ENCODE data around the gene GSTO2. TPM values are rescaled to one million over a fixed set of nuclear protein-coding genes. Genes with fewer than 3 reads are reported as not detected.

GSTO2 gene
- total RNA-seq, 6 experiments from 2014 or later: 2.5 to 15.0 (median 12.3) TPM

DNA sequence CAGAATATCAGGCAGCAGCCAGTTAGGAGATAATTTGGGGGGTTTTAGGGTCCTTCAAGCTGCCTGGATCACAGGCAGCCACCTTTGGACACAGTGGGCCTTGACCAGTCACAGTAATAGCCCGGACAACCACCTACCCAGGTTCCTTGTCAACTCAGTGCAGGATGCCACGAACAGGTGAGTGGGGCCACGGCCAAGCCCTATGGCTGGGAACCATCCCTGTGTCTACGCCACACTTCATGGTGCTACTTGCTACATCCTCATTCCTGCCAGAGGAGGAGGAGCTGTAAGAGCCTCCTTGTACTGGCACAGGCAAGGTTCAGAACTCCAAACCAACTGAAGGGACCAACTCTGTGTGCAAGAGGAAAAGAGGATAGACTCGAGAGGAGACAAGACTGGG is 49.3 kb downstream of the GSTO2 start:
- H3K9me3 Mint-ChIP-seq: no peaks in the 10 kb centered on the region
- H3K27me3 Mint-ChIP-seq (ENCODE audit: insufficient read depth): peaks cover 20% of the 10 kb centered on the region
- TF ChIP-seq, protein P1, sequence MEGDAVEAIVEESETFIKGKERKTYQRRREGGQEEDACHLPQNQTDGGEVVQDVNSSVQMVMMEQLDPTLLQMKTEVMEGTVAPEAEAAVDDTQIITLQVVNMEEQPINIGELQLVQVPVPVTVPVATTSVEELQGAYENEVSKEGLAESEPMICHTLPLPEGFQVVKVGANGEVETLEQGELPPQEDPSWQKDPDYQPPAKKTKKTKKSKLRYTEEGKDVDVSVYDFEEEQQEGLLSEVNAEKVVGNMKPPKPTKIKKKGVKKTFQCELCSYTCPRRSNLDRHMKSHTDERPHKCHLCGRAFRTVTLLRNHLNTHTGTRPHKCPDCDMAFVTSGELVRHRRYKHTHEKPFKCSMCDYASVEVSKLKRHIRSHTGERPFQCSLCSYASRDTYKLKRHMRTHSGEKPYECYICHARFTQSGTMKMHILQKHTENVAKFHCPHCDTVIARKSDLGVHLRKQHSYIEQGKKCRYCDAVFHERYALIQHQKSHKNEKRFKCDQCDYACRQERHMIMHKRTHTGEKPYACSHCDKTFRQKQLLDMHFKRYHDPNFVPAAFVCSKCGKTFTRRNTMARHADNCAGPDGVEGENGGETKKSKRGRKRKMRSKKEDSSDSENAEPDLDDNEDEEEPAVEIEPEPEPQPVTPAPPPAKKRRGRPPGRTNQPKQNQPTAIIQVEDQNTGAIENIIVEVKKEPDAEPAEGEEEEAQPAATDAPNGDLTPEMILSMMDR (IDR thresholded peaks at IDR 0.05): no peak
- no peak overlapping the region for H3K4me3 Mint-ChIP-seq
- H3K4me1 Mint-ChIP-seq (ENCODE audit: low read depth): peaks cover 64% of the 10 kb centered on the region
- no peak for DNase-seq
- peaks cover 21% of the 10 kb centered on the region; the same call in 1 of the 2 replicates for H3K36me3 Mint-ChIP-seq (ENCODE audit: low read depth)
- H3K27ac Mint-ChIP-seq: peak overlapping the region; percentile 70; the same call in 1 of the 2 replicates

DNA sequence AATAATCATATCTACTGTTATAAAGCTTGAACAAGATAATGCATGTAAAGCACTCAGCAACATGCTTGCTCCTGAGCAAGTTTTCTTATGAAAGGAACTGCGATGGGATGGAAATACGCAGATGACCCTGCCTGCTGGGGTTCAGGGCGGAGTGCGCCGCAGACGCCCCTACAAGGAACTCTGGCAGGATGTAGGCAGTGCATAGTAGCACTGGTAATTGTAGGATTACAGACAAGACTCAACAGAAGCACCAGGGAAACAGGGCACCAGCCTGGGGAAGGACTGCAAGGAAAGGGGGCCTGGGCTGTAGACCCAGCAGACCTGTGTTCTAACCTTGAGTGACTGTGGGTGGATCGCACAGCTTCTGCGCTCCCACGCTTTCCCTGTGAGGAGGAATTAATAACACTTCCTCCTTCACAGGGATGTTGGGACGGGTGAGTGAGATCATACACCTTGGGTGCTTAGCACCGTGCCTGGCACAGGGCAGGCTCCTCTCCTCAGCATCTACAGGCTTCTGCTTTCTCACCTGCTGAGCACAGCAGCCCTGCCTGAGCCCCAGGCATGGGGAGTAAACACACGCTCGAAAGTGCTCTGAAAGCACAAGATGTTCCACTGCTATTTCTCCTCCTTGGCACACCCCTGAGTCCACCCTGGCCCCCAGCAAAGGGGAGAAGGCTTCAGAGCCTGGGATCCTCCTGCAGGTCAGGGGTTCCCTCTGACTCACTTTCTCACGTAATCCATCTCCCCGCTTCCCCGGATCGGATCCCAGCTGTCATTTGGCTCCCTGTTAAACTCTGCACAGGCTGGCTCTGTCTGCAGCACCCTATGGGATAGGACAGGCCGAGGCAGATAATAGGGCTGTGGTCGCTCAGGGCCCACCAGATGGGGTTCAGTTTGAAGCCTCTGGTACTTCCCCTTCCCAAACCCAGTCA is 50.1 kb downstream of the GSTO2 start:
- Mint-ChIP-seq H3K9me3 (no peaks in the 10 kb centered on the region), H3K36me3 (ENCODE audit: low read depth) (peaks cover 17% of the 10 kb centered on the region; the same call in 1 of the 2 replicates), H3K4me3 (no peak overlapping the region), H3K27ac (peak overlapping the region; percentile 57), H3K27me3 (ENCODE audit: insufficient read depth) (peaks cover 24% of the 10 kb centered on the region), H3K4me1 (ENCODE audit: low read depth) (peaks cover 70% of the 10 kb centered on the region)
- DNase-seq: no peak
- TF ChIP-seq, protein P1 (IDR thresholded peaks at IDR 0.05): no peak

GRCh38 chr10:104321226-104321625 is 52.2 kb downstream of the GSTO2 start:
- no peak for DNase-seq
- TF ChIP-seq, protein P1 (IDR thresholded peaks at IDR 0.05): 0 out of 2 replicates have a peak, but pooled peaks have one; percentile 12
- Mint-ChIP-seq H3K9me3 (no peaks in the 10 kb centered on the region; the same call in 1 of the 2 replicates), H3K27me3 (ENCODE audit: insufficient read depth) (peaks cover 35% of the 10 kb centered on the region), H3K4me1 (ENCODE audit: low read depth) (peaks cover 86% of the 10 kb centered on the region), H3K4me3 (no peak overlapping the region), H3K27ac (peak overlapping the region; percentile 70), H3K36me3 (ENCODE audit: low read depth) (peaks cover 21% of the 10 kb centered on the region; the same call in 1 of the 2 replicates)

DNA sequence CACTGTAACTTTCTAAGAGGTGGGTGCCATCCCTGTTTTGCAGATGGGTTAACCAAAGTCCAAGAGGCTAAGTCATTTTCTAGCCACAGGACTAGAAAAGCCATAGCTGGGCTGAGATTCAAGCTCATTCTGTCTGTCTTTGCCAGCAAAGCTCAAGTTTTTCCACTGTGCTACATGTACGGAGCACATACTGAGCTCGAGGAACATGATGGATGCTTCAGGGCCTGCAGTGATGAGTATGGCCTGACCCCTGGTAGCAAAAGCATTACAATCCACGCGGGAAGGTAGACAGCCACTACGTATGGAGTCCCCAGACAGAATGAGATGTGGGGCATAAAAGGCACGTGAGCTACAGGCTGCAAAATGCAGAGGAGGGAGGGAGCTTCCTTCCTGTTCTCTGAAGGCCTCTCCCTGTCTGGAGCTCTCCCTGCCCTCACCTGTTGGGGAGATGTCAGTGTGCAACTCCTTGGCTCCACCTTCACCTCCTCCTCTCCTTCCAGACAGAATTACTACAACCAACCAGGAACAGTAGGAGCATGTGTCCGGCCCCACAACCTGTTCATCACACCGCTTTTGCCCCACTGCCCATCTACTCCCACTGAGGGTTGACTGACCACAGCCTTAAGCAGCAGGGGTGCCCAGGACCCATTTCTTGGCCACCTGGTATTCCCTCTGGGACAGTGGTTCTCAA is 52.9 kb downstream of the GSTO2 start:
- Mint-ChIP-seq H3K9me3 (no peaks in the 10 kb centered on the region; the same call in 1 of the 2 replicates), H3K4me1 (ENCODE audit: low read depth) (peaks cover 89% of the 10 kb centered on the region), H3K27me3 (ENCODE audit: insufficient read depth) (peaks cover 39% of the 10 kb centered on the region), H3K4me3 (no peak overlapping the region), H3K27ac (peak overlapping the region; percentile 70), H3K36me3 (ENCODE audit: low read depth) (peaks cover 24% of the 10 kb centered on the region; the same call in 1 of the 2 replicates)
- DNase-seq: no peak
- TF ChIP-seq, protein P1 (IDR thresholded peaks at IDR 0.05): no peak

DNA sequence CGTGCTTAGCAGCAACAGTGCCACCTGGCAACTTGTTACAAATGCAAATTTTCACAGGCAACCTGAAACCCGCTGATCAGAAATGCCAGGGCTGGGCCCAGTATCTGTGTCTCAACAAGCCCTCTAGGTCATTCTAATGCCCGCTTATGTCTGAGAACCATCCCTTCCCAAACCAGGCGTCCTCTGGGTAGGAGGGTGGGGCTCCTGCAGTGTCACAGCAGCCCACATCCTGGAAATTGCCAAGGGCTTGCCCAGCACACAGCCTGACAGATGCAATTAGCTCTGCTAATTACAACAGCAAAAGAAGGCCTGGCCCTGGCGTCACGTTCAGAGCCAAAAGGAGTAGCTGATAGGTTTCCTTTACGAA is 53.4 kb downstream of the GSTO2 start:
- Mint-ChIP-seq H3K27ac (peak overlapping the region; percentile 61; the same call in 1 of the 2 replicates), H3K4me1 (ENCODE audit: low read depth) (peaks cover 89% of the 10 kb centered on the region), H3K27me3 (ENCODE audit: insufficient read depth) (peaks cover 44% of the 10 kb centered on the region), H3K4me3 (no peak overlapping the region), H3K9me3 (no peaks in the 10 kb centered on the region; the same call in 1 of the 2 replicates), H3K36me3 (ENCODE audit: low read depth) (peaks cover 20% of the 10 kb centered on the region; the same call in 1 of the 2 replicates)
- no peak for DNase-seq
- TF ChIP-seq, protein P1 (IDR thresholded peaks at IDR 0.05): no peak
